ENCODE results near the gene ST3GAL3. TPM values are rescaled to one million over a fixed set of nuclear protein-coding genes. Genes with fewer than 3 reads are reported as not detected.

Gene ST3GAL3
- total RNA-seq, 1 experiment from 2014 or later, result 26.8 TPM

DNA sequence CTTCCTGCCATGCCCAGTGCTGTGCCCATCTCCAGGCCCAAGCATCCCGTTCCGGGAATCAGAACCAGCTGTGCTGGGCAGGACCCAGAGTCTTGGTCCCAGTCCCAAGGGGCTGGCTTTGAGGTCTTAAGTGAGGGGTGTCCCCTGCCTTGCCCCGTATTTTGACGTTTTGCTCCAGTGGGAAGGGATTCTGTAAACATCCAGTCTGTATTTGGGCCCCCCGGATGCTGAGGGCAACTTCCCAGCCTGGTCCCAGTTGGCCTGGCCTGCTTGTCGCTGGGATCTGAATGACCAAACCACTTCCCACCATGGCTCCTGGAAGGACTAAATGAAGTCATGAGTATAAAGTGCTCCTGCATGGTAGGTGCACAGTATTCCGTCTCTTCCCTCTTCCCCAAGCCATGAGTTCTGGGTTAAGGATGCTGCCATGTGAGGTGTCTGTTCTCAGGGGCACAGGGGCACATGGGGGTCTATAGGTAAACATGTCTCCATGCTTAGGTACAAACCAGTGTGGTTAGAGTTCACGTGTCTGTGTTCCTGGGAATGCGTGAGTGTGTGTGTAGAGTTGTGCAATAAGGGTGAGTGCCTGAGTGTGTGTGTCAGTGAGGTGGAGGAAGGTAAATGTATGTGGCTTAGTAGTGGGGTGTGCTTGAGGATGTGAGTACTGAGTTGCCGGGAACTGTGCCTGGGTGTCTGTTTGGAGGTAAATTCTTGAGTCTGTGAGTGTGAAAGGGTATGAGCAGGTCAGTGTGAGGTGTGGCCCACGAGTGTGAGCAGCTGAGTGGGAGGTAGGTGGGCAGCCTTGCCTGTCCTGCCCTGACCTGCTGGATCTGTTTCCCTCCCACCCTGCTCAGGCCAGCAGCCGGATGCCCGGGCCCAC, 273.2 kb downstream of the ST3GAL3 start:
- intact Hi-C loops (cut with micrococcal nuclease; ENCODE audit: unreplicated experiment), result no loop called here
- H3K36me3 ChIP-seq (ENCODE audit: insufficient read depth, low read length, poor library complexity, severe bottlenecking), result peaks cover 35% of the 10 kb centered on the region
- no peaks in the 10 kb centered on the region for H3K27me3 ChIP-seq (replicated peaks; ENCODE audit: insufficient read depth, low read depth, low read length, poor library complexity)
- peak overlapping the region; percentile 65 for H3K4me3 ChIP-seq (ENCODE audit: low read depth, low read length, poor library complexity, severe bottlenecking)
- H3K27ac ChIP-seq (ENCODE audit: low read depth, low read length, poor library complexity, severe bottlenecking), result peak overlapping the region; percentile 85
- POLR2A ChIA-PET (ENCODE audit: low non-redundant PET), result no interaction called here
- H3K4me1 ChIP-seq (ENCODE audit: insufficient read depth, low read length, poor library complexity, severe bottlenecking), result peaks cover 26% of the 10 kb centered on the region
- no peak for DNase-seq (ENCODE audit: low spot score)
- TF ChIP-seq, protein P1, sequence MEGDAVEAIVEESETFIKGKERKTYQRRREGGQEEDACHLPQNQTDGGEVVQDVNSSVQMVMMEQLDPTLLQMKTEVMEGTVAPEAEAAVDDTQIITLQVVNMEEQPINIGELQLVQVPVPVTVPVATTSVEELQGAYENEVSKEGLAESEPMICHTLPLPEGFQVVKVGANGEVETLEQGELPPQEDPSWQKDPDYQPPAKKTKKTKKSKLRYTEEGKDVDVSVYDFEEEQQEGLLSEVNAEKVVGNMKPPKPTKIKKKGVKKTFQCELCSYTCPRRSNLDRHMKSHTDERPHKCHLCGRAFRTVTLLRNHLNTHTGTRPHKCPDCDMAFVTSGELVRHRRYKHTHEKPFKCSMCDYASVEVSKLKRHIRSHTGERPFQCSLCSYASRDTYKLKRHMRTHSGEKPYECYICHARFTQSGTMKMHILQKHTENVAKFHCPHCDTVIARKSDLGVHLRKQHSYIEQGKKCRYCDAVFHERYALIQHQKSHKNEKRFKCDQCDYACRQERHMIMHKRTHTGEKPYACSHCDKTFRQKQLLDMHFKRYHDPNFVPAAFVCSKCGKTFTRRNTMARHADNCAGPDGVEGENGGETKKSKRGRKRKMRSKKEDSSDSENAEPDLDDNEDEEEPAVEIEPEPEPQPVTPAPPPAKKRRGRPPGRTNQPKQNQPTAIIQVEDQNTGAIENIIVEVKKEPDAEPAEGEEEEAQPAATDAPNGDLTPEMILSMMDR (conservative IDR thresholded peaks at IDR 0.05; ENCODE audit: low read depth, low read length), result no peak
- no peak for TF ChIP-seq EZH2 (IDR thresholded peaks at IDR 0.05; ENCODE audit: borderline replicate concordance, low read depth, low read length, poor library complexity, severe bottlenecking)
- CTCF ChIA-PET, result no interaction called here
- TSS peak; percentile 12 for BruUV-seq (replicated peaks)
- H3K9me3 ChIP-seq (ENCODE audit: low read depth, low read length, poor library complexity, severe bottlenecking), result no peaks in the 10 kb centered on the region

Small RNA genes within 50 kb of the gene (microRNA-seq; reads per million reads assigned to microRNA genes)
- not detected for gene MIR6079

Other genes with a start within 250 kb of the ST3GAL3 start
- 110 and 118 TPM in 2 replicates for gene PTPRF, start 176.7 kb upstream of the ST3GAL3 start, total RNA-seq (2021)
- 64.5 and 68.7 TPM in 2 replicates for gene KDM4A, start 57.4 kb upstream of the ST3GAL3 start, total RNA-seq (2021)
- 25.1 and 28.1 TPM in 2 replicates for gene ARTN, start 226.3 kb downstream of the ST3GAL3 start, total RNA-seq (2021)
- 44.1 and 53.4 TPM in 2 replicates for gene IPO13, start 239.4 kb downstream of the ST3GAL3 start, total RNA-seq (2021)

Data from A673 (cell line).